Epithelial cell of proximal tubule (primary cell): ENCODE measurements around the gene ZNF181. TPM values are rescaled to one million over a fixed set of nuclear protein-coding genes. Genes with fewer than 3 reads are reported as not detected.

Experiments
- DNase-seq: peaks from one replicate; pipeline ENCODE4 v3.0.0-alpha.2; 2011; ENCODE audit warnings: low read depth
- H3K4me3 ChIP-seq: 2 replicates; pipeline ENCODE4 v1.5.1; 2011; ENCODE audit warnings: low read depth, mild to moderate bottlenecking, low read length
- CTCF ChIP-seq: conservative IDR thresholded peaks from 2 replicates; pipeline ENCODE4 v1.5.1; 2012; ENCODE audit warnings: low read depth, mild to moderate bottlenecking, low read length
- total RNA-seq: library from RNA; depleted of rRNA; stranded (reverse); fragments of >200 nt; gene quantifications from 2 replicates; pipeline ENCODE4 v1.2.3, GENCODE V29; 2015

ZNF181 gene
- total RNA-seq, 1 donor from 2014 or later = 5.1 TPM

- H3K4me3 ChIP-seq = no peak overlapping the region
- TF ChIP-seq CTCF = no peak
- no peak for DNase-seq
Observed at GRCh38 chr19:34731019-34731829, 2.8 kb upstream of the ZNF181 start.

- TF ChIP-seq CTCF = no peak
- no peak overlapping the region for H3K4me3 ChIP-seq
- DNase-seq = no peak
Observed at GRCh38 chr19:34731964-34732363, 2.1 kb upstream of the ZNF181 start.

- TF ChIP-seq CTCF = no peak
- no peak for DNase-seq
- H3K4me3 ChIP-seq = peak overlapping the region; percentile 72
Observed at GRCh38 chr19:34732612-34733211, 1.3 kb upstream of the ZNF181 start.

GRCh38 chr19:34733266-34733745 is 737 bp upstream of the ZNF181 start:
- TF ChIP-seq CTCF = no peak
- peak overlapping the region; percentile 72 for H3K4me3 ChIP-seq
- DNase-seq = no peak

- DNase-seq = peak; percentile 69
- peak overlapping the region; percentile 72 for H3K4me3 ChIP-seq
- TF ChIP-seq CTCF = no peak
Observed at GRCh38 chr19:34734537-34735103, 577 bp downstream of the ZNF181 start.

GRCh38 chr19:34744896-34745690 is 11.1 kb downstream of the ZNF181 start:
- H3K4me3 ChIP-seq = no peak overlapping the region
- no peak for DNase-seq
- no peak for TF ChIP-seq CTCF
